Measurements from ENCODE around the gene CMTM8.

Gene CMTM8

GRCh38 chr3:32256206-32256605 lies 17.7 kb downstream of the CMTM8 start:
- Mint-ChIP-seq H3K36me3 (ENCODE audit: low read depth) (peaks cover 54% of the 10 kb centered on the region), H3K4me3 (no peak overlapping the region), H3K27ac (no peak overlapping the region), H3K27me3 (ENCODE audit: low read depth, poor library complexity) (no peaks in the 10 kb centered on the region), H3K4me1 (peaks cover 24% of the 10 kb centered on the region), H3K9me3 (peaks cover 35% of the 10 kb centered on the region)
- TF ChIP-seq, protein P1, sequence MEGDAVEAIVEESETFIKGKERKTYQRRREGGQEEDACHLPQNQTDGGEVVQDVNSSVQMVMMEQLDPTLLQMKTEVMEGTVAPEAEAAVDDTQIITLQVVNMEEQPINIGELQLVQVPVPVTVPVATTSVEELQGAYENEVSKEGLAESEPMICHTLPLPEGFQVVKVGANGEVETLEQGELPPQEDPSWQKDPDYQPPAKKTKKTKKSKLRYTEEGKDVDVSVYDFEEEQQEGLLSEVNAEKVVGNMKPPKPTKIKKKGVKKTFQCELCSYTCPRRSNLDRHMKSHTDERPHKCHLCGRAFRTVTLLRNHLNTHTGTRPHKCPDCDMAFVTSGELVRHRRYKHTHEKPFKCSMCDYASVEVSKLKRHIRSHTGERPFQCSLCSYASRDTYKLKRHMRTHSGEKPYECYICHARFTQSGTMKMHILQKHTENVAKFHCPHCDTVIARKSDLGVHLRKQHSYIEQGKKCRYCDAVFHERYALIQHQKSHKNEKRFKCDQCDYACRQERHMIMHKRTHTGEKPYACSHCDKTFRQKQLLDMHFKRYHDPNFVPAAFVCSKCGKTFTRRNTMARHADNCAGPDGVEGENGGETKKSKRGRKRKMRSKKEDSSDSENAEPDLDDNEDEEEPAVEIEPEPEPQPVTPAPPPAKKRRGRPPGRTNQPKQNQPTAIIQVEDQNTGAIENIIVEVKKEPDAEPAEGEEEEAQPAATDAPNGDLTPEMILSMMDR (IDR thresholded peaks at IDR 0.05) = no peak
- no peak for DNase-seq

- DNase-seq = no peak
- Mint-ChIP-seq H3K27me3 (ENCODE audit: low read depth, poor library complexity) (no peaks in the 10 kb centered on the region), H3K27ac (no peak overlapping the region), H3K4me1 (peaks cover 24% of the 10 kb centered on the region), H3K36me3 (ENCODE audit: low read depth) (peaks cover 60% of the 10 kb centered on the region), H3K4me3 (no peak overlapping the region), H3K9me3 (peaks cover 39% of the 10 kb centered on the region)
- TF ChIP-seq, protein P1 (IDR thresholded peaks at IDR 0.05) = no peak
Measured at GRCh38 chr3:32257042-32257441, 18.6 kb downstream of the CMTM8 start.

GRCh38 chr3:32257641-32258438 lies 19.4 kb downstream of the CMTM8 start:
- Mint-ChIP-seq H3K36me3 (ENCODE audit: low read depth) (peaks cover 64% of the 10 kb centered on the region), H3K27ac (peak overlapping the region; percentile 38), H3K27me3 (ENCODE audit: low read depth, poor library complexity) (no peaks in the 10 kb centered on the region), H3K4me1 (peaks cover 24% of the 10 kb centered on the region), H3K4me3 (peak overlapping the region; percentile 19), H3K9me3 (peaks cover 41% of the 10 kb centered on the region)
- TF ChIP-seq, protein P1 (IDR thresholded peaks at IDR 0.05) = no peak
- DNase-seq = no peak

GRCh38 chr3:32258869-32259268 lies 20.4 kb downstream of the CMTM8 start:
- no peak overlapping the region for H3K4me3 Mint-ChIP-seq
- no peak for DNase-seq
- H3K27ac Mint-ChIP-seq = no peak overlapping the region
- H3K36me3 Mint-ChIP-seq (ENCODE audit: low read depth) = peaks cover 65% of the 10 kb centered on the region
- peaks cover 24% of the 10 kb centered on the region for H3K4me1 Mint-ChIP-seq
- TF ChIP-seq, protein P1 (IDR thresholded peaks at IDR 0.05) = no peak
- peaks cover 3% of the 10 kb centered on the region for H3K27me3 Mint-ChIP-seq (ENCODE audit: low read depth, poor library complexity)
- peaks cover 43% of the 10 kb centered on the region for H3K9me3 Mint-ChIP-seq

DNA sequence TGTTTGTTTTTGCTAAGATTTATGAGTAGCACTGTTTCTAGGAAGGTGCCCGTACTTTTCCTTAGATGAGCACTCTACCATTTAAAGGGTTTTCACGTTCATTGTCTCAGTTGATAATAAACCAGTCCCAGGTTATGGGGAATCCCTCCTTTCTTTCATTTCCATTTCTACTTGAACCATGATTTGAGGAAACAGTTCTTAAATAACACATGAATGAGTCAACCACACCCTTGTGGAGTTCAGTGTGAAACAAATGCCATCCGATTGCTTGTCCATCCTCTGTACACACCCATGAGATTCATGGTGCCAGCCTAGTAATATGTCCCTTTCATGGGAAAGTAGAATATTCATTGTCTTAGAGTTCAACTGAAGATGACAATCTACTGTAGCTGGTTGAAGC lies 23.1 kb downstream of the CMTM8 start:
- Mint-ChIP-seq H3K36me3 (ENCODE audit: low read depth) (peaks cover 50% of the 10 kb centered on the region), H3K27me3 (ENCODE audit: low read depth, poor library complexity) (peaks cover 3% of the 10 kb centered on the region)
- TF ChIP-seq, protein P1 (IDR thresholded peaks at IDR 0.05) = no peak

GRCh38 chr3:32262201-32262600 lies 23.7 kb downstream of the CMTM8 start:
- Mint-ChIP-seq H3K4me3 (no peak overlapping the region), H3K27me3 (ENCODE audit: low read depth, poor library complexity) (peaks cover 3% of the 10 kb centered on the region), H3K27ac (no peak overlapping the region), H3K36me3 (ENCODE audit: low read depth) (peaks cover 50% of the 10 kb centered on the region), H3K9me3 (peaks cover 39% of the 10 kb centered on the region), H3K4me1 (peaks cover 17% of the 10 kb centered on the region)
- DNase-seq = no peak
- TF ChIP-seq, protein P1 (IDR thresholded peaks at IDR 0.05) = no peak

More for the DNA sequence above, 23.1 kb downstream of the CMTM8 start:
- peaks cover 19% of the 10 kb centered on the region for H3K4me1 Mint-ChIP-seq
- H3K27ac Mint-ChIP-seq = no peak overlapping the region
- no peak for DNase-seq
- no peak overlapping the region for H3K4me3 Mint-ChIP-seq
- H3K9me3 Mint-ChIP-seq = peaks cover 39% of the 10 kb centered on the region

Measured in nephron progenitor cell (in vitro differentiated cells).